Adipose tissue (tissue), 3 donors: Measurements from ENCODE around the gene ERCC1. TPM values are rescaled to one million over a fixed set of nuclear protein-coding genes. Genes with fewer than 3 reads are reported as not detected.

ENCODE experiments used
- polyA plus RNA-seq, 3 donors: library from polyadenylated mRNA; stranded (reverse); fragments of 200-250 nt; gene quantifications; one replicate each; pipeline ENCODE4 v1.2.3, GENCODE V29; 2013
- donor health status: healthy with polysubstance abuse.
- donor health status: Bipolar disorder and iron deficiency.
- donor health status: healthy.

The ERCC1 gene
- polyA plus RNA-seq, 3 donors: 31.0 to 63.9 (median 59.5) TPM

Other genes starting within 250 kb of the ERCC1 start
- gene TRAPPC6A, start 245.7 kb downstream of the ERCC1 start, polyA plus RNA-seq: 10 to 100 TPM; 25.0 to 43.9 (median 31.7) TPM
- 1 to 10 TPM; 3.5 to 4.0 (median 3.9) TPM for gene BLOC1S3, start 245.1 kb downstream of the ERCC1 start, polyA plus RNA-seq
- gene EXOC3L2, start 178.5 kb downstream of the ERCC1 start, polyA plus RNA-seq: 1 to 10 TPM; 1.1 to 5.0 (median 1.7) TPM
- gene MARK4, start 172.6 kb downstream of the ERCC1 start, polyA plus RNA-seq: 10 to 100 TPM; 10.8 to 18.7 (median 14.7) TPM
- gene CKM, start 101.0 kb downstream of the ERCC1 start, polyA plus RNA-seq: 10 to 100 TPM in 1 of 3 donors, 1 to 10 TPM in 2; 2.9 to 12.5 (median 9.2) TPM
- 1 to 10 TPM in 1 of 3 donors, under 1 TPM in 1, not detected in 1; 0.18 to 3.2 TPM for gene KLC3, start 83.2 kb downstream of the ERCC1 start, polyA plus RNA-seq
- gene ERCC2, start 53.3 kb downstream of the ERCC1 start, polyA plus RNA-seq: 1 to 10 TPM; 5.6 to 9.1 (median 7.3) TPM
- gene PPP1R13L, start 18.8 kb downstream of the ERCC1 start, polyA plus RNA-seq: 10 to 100 TPM; 11.1 to 36.5 (median 14.5) TPM
- 1 to 10 TPM; 1.5 to 6.3 (median 2.3) TPM for gene POLR1G, start 17.3 kb downstream of the ERCC1 start, polyA plus RNA-seq
- gene FOSB, start 44.1 kb upstream of the ERCC1 start, polyA plus RNA-seq: 100 to 1,000 TPM in 2 of 3 donors, 10 to 100 TPM in 1; 11.9 to 650 (median 341) TPM
- 1 to 10 TPM; 4.9 to 7.6 (median 6.4) TPM for gene RTN2, start 73.1 kb upstream of the ERCC1 start, polyA plus RNA-seq
- gene PPM1N, start 74.5 kb upstream of the ERCC1 start, polyA plus RNA-seq: 1 to 10 TPM in 1 of 3 donors, under 1 TPM in 2; 0.62 to 3.7 (median 0.71) TPM
- gene VASP, start 83.6 kb upstream of the ERCC1 start, polyA plus RNA-seq: 10 to 100 TPM; 14.9 to 93.0 (median 78.0) TPM
- gene OPA3, start 160.9 kb upstream of the ERCC1 start, polyA plus RNA-seq: 1 to 10 TPM; 3.1 to 6.7 (median 3.5) TPM
- 10 to 100 TPM in 2 of 3 donors, 1 to 10 TPM in 1; 1.3 to 29.5 (median 11.6) TPM for gene GPR4, start 178.3 kb upstream of the ERCC1 start, polyA plus RNA-seq
- 10 to 100 TPM; 17.5 to 29.2 (median 22.3) TPM for gene EML2, start 215.5 kb upstream of the ERCC1 start, polyA plus RNA-seq
- gene GIPR, start 244.3 kb upstream of the ERCC1 start, polyA plus RNA-seq: 10 to 100 TPM in 1 of 3 donors, 1 to 10 TPM in 2; 5.6 to 20.2 (median 7.2) TPM